ENCODE data around the gene FBN2.

FBN2 gene

GRCh38 chr5:128532776-128533175 lies 5.3 kb downstream of the FBN2 start:
- TF ChIP-seq EP300 (IDR thresholded peaks at IDR 0.05; ENCODE audit: borderline replicate concordance) (no peak), TAF1 (IDR thresholded peaks at IDR 0.05; ENCODE audit: low read depth) (no peak), TEAD4 (IDR thresholded peaks at IDR 0.05) (0 out of 2 replicates have a peak, but pooled peaks have one; percentile 14), NFIC (IDR thresholded peaks at IDR 0.05) (peak; percentile 15; the same call in 1 of the 2 replicates), YY1 (IDR thresholded peaks at IDR 0.05; ENCODE audit: low read depth) (no peak)

GRCh38 chr5:128532127-128532526 lies 5.9 kb downstream of the FBN2 start:
- TF ChIP-seq MAX (IDR thresholded peaks at IDR 0.05): no peak
- peak; percentile 66 for TF ChIP-seq TEAD4 (IDR thresholded peaks at IDR 0.05)

- no peak for TF ChIP-seq NFIC (IDR thresholded peaks at IDR 0.05)
- TF ChIP-seq CEBPB (IDR thresholded peaks at IDR 0.05): no peak
- TF ChIP-seq REST (IDR thresholded peaks at IDR 0.05; ENCODE audit: low read depth): no peak
- TF ChIP-seq TAF1 (IDR thresholded peaks at IDR 0.05; ENCODE audit: low read depth): no peak
- TF ChIP-seq USF1 (IDR thresholded peaks at IDR 0.05): no peak
- no peak for TF ChIP-seq TEAD4 (IDR thresholded peaks at IDR 0.05)
- TF ChIP-seq EP300 (IDR thresholded peaks at IDR 0.05; ENCODE audit: borderline replicate concordance): no peak
- no peak for TF ChIP-seq TCF12 (IDR thresholded peaks at IDR 0.05; ENCODE audit: low read depth)
- no peak for TF ChIP-seq EGR1 (IDR thresholded peaks at IDR 0.05)
- TF ChIP-seq CREB1 (IDR thresholded peaks at IDR 0.05; ENCODE audit: low read depth): no peak
These were observed 9.3 kb downstream of the FBN2 start for GRCh38 chr5:128528637-128529255.

- TF ChIP-seq CEBPB (IDR thresholded peaks at IDR 0.05) (no peak), MAX (IDR thresholded peaks at IDR 0.05) (no peak), TAF1 (IDR thresholded peaks at IDR 0.05; ENCODE audit: low read depth) (no peak), TCF12 (IDR thresholded peaks at IDR 0.05; ENCODE audit: low read depth) (no peak), NFIC (IDR thresholded peaks at IDR 0.05) (no peak), FOXM1 (IDR thresholded peaks at IDR 0.05; ENCODE audit: borderline replicate concordance, low read depth) (no peak), USF1 (IDR thresholded peaks at IDR 0.05) (no peak)
These were observed 9.9 kb downstream of the FBN2 start for GRCh38 chr5:128528126-128528525.

GRCh38 chr5:128527077-128527476 lies 11.0 kb downstream of the FBN2 start:
- TF ChIP-seq FOXM1 (IDR thresholded peaks at IDR 0.05; ENCODE audit: borderline replicate concordance, low read depth) (no peak), MAX (IDR thresholded peaks at IDR 0.05) (no peak), REST (IDR thresholded peaks at IDR 0.05; ENCODE audit: low read depth) (no peak), EGR1 (IDR thresholded peaks at IDR 0.05) (no peak), NFIC (IDR thresholded peaks at IDR 0.05) (no peak), EP300 (IDR thresholded peaks at IDR 0.05; ENCODE audit: borderline replicate concordance) (no peak), TEAD4 (IDR thresholded peaks at IDR 0.05) (no peak), ZBTB7A (IDR thresholded peaks at IDR 0.05; ENCODE audit: low read depth) (no peak), USF1 (IDR thresholded peaks at IDR 0.05) (no peak), TCF12 (IDR thresholded peaks at IDR 0.05; ENCODE audit: low read depth) (no peak)

GRCh38 chr5:128522336-128522735 lies 15.7 kb downstream of the FBN2 start:
- no peak for TF ChIP-seq MAX (IDR thresholded peaks at IDR 0.05)
